NCI-H226 (cell line): ENCODE data around the gene CYS1.
"Not testable (repeated sequence)": the region's sequence is repeated elsewhere in the genome, so short reads cannot be mapped to it uniquely, and the experiment has no call there.

ENCODE experiments used
- DNase-seq: peaks from one replicate; pipeline ENCODE4 v3.0.0-alpha.2; 2015

Gene CYS1, protein sequence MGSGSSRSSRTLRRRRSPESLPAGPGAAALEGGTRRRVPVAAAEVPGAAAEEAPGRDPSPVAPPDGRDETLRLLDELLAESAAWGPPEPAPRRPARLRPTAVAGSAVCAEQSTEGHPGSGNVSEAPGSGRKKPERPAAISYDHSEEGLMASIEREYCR

GRCh38 chr2:10079870-10080535, at the start of gene CYS1:
CYS1 (minus strand) TSS chr2:10080411; CDS start chr2:10080223, 188 bp downstream.
- DNase-seq, result no peak

- no peak for DNase-seq
Measured at GRCh38 chr2:10129490-10129889, 49.3 kb upstream of the CYS1 start.

GRCh38 chr2:10128420-10128819, 48.2 kb upstream of the CYS1 start:
- DNase-seq, result no peak

- peak; percentile 69 for DNase-seq
Measured at GRCh38 chr2:10126632-10127026, 46.4 kb upstream of the CYS1 start.

DNA sequence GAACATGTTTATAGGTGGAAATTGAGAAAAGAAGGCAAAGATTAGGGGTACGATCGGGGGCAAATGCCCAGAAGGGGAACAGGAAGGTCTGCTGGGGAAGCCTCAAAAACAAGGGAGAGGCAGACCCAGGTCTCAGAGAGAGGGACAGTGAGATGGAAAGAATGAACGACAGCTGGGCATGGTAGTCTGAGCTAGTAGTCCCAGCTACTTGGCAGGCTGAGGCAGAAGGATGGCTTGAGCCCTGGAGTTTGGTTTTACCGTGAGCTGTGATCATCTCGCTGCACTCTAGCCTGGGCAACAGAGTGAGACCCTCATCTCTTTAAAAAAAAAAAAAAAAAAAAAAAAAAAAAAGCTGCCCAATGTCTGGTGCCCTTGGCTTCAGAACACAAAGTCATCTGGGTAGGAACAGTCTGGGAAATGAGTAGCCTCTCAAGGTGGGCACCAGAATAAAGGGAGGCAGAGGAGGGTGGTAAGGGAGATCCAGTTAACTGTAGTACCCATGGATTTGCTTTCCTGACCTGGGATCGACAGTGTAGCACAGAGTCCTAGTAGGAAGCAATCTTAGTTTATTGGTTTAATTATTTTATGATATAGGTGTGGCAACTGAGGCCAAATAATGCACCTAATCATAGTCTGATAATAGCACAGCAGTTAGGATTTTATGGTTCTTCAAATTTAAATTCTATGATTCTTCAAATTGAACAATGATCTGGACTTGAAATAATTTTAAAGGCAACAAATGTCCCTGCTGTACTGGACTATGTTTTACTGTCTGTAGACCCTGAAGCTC, 45.8 kb upstream of the CYS1 start:
- DNase-seq, result no peak

- peak; percentile 42 for DNase-seq
Measured at GRCh38 chr2:10124538-10125045, 44.4 kb upstream of the CYS1 start.

DNA sequence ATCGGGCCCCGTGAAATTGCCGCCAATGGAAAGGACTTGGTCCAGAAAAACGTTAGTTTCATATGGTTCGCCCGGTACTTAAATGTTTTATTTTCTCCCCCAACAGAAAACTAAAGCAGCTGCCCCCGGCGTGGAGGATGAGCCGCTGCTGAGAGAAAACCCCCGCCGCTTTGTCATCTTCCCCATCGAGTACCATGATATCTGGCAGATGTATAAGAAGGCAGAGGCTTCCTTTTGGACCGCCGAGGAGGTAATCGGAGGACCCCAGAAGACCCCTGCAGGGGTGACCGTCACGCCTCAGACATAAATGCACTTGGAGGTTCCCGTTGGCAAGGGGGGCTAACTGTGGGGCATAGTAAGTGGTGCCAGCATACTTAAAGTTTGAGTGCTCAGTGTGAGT, 43.1 kb upstream of the CYS1 start:
- no peak for DNase-seq

DNA sequence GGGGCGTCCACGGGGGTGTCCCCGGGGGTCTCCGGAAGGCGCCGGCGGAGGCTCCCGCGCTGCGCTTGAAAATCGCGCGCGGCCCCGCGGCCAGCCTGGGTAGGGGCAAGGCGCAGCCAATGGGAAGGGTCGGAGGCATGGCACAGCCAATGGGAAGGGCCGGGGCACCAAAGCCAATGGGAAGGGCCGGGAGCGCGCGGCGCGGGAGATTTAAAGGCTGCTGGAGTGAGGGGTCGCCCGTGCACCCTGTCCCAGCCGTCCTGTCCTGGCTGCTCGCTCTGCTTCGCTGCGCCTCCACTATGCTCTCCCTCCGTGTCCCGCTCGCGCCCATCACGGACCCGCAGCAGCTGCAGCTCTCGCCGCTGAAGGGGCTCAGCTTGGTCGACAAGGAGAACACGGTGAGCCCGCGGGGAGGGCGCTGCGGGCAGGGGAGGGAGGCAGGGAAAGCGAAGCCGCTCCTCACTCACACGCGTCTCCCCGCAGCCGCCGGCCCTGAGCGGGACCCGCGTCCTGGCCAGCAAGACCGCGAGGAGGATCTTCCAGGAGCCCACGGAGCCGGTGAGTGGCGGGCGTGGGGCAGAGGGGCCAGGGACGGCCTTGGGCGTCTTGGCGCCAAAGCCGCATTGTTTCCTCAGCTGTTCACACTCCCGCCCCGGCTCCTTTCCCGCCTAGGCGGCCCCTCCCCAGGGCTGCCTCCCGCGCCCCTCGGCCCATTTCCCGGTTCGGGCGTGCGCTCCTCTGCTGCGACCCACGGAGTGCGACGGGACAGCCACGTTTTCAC, 42.5 kb upstream of the CYS1 start, which contains the start of gene RRM2:
RRM2 (plus strand) TSS at position 240 of the 781 bp plus-strand sequence; CDS start at position 300, 60 bp downstream.
- peak; percentile 88 for DNase-seq

DNA sequence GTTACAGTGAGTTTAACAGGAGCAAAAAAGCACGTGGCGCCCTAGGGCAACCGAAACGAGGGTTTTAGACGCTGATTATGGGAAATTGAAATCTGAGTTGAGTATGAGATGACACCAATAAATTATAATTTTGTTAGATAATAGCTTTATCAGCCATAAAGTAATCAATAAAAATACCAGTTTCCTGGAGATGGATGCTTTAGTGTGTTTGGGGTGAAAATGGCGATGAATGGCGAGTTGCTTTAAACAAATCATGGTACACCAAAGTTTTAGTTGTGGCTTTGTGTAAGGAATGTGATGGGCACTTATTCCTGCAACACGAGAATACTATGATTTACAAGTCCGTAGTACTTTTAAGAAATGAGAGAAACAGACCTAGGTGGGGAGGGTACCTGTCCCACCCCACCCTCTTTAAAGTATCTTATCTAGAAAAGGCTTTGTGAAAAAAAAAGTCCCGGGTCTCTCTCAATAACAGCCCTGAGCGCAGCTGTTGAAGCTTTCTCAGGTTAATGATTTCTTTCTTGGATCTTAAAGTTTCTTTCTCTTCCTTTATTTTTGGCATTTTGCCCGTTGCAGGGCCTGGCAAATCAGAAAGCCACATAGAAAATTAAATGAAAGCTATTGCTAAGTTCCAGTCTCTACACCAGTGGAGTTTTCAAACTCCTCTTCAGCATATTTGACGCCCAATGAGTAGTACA, 40.8 kb upstream of the CYS1 start:
- DNase-seq, result peak; percentile 25

- DNase-seq, result peak; percentile 92
Measured at GRCh38 chr2:10120158-10120876, 40.1 kb upstream of the CYS1 start.

DNA sequence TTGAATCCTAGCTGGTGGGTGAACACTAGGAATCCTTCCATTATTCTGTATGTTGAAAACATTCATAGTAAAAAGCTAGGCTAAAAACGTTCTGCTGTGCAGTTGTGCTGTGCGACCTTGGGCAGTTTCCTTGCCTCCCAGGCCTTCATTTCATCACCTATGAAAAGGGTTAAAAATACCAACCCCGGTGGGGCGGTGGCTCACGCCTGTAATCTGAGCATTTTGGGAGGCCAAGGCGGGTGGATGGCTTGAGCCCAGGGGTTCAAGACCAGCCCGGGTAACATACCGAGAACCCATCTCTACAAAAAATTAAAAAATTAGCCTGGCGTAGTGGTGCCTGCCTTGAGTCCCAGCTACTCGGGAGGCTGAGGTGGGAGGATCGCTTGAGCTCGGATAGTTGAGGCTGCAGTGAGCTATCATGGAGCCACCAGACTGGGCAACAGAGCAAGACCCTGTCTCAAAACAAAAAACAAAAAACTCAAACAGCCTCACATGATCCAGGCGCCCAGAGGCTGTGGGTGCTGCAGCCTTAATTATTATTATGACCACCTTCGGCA, 39.5 kb upstream of the CYS1 start:
- no peak for DNase-seq

DNA sequence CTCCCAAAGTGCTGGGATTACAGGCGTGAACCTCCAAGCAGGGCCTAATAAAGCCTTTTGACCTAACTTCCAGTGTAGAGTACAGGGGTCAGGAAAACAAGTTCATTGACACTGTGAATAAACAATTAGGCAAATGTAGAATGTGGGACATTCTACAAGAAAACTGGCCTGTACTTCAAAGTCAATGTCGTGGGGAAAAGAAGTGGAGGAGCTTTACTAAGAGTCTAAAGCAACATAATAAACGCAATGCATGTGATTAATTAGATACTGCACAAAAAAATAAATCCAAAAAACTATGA, 38.8 kb upstream of the CYS1 start:
- DNase-seq, result no peak

DNA sequence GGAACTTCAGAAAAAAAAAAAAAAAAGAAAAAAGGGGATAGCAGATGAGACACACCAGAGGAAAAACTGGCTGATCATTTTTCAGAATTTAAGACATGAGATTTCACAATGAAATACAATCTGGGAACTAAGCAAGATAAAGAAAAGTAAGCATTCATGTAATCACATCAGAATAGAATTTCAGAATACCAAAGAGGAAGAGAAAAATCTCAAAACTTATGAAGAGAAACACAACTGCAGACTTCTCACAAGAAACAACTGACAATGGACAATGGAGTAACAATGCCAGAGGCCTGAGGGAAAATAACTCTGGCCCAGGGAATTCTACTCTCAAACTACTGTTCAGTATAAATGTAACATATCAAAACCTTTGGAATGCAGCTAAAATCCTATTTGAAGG, 29.1 kb upstream of the CYS1 start:
- peak; percentile 8 for DNase-seq

- not testable (repeated sequence) for DNase-seq
Measured at GRCh38 chr2:10104906-10105305, 24.7 kb upstream of the CYS1 start.

GRCh38 chr2:10103179-10103578, 23.0 kb upstream of the CYS1 start:
- DNase-seq, result no peak

- DNase-seq, result no peak
Measured at GRCh38 chr2:10101491-10101890, 21.3 kb upstream of the CYS1 start.

DNA sequence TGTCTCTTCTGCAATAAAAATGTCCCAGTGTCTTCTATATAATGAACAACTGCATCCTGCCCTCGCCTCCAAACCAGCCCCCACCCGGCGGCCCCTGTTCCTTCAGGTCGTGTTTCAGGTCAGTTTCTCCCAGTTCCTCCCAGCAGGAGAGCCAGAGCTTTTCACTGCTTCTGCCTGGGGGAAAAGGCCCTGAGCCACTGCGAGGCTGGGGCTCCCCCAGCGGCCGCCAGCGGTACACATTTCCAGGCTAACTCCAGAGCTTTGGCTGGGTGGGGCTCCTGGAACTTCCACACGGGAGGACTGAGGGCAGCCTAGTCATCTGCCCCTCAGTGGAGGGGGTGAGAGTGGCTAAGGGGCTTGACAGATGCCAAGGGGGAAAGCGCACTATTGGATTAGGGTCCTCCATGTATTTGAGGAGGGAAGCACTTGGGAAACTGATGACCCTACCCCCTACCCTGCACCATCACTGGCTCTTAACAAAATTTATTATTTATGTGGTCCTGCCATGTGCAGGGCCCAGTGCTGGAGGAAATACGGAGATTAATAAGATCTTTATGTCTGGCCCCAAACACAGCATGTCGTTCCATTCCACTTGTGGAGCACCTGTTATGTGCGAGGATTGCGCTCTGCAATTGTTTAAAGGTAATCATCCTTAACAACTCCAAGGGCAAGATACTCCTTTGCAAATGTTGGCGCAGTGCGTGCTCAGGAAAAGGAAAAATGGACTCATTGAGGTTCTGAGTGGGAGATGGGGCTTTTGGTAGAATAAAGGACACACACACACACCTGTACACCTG, 17.3 kb upstream of the CYS1 start:
- DNase-seq, result peak; percentile 66

- DNase-seq, result no peak
Measured at GRCh38 chr2:10096641-10097040, 16.4 kb upstream of the CYS1 start.

DNA sequence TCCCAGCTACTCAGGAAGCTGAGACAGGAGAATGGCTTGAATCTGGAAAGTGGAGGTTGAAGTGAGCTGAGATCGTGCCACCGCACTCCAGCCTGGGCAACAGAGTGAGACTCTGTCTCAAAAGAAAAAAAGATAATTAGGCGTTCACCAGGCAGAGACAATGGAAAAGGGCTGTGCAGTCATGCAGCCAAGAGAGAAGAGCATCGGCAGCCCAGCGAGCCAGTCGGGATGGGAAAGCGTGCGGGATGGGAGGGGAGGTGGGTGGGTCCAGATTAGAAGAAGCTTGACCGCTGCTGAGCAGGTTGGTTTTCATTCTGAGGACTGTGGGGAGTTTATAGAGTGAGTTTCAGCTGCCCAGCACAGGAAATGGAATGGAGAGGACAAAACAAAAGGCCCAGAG, 15.0 kb upstream of the CYS1 start:
- DNase-seq, result no peak

DNA sequence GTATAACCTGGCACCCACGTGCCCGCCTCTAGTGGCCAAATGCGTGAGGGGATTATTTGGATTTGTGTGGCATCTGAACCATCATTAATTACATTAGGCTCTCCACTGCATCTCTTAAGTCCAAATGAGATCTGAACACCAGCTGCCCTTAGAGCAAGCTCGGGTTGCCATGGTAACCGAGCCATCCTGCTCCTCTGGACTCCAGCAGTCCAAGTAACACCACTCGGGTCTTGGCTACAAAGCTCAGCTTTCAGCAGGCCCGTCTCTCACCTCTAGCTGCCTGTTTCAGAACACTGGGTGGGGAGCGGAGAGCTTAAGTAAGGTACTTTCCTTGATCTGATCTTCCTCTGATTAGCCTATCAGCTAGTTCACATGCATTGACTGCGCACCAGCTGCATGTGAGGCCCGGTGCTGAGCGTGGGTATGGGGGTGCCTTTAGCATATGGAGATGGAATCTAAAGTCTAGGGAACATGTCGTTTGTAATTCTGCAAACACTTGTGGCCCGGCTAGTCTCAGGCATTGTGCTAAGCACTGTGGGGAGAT, 14.1 kb upstream of the CYS1 start:
- DNase-seq, result no peak
